NCI-H1092 treated with DMSO at 0.1 percent for 48 hours (cell line): ENCODE data around the gene MYLK4.

ENCODE experiments used
- DNase-seq: peaks from one replicate; lab custom pipeline; 2025; lab: John Stamatoyannopoulos, UW

The MYLK4 gene

DNA sequence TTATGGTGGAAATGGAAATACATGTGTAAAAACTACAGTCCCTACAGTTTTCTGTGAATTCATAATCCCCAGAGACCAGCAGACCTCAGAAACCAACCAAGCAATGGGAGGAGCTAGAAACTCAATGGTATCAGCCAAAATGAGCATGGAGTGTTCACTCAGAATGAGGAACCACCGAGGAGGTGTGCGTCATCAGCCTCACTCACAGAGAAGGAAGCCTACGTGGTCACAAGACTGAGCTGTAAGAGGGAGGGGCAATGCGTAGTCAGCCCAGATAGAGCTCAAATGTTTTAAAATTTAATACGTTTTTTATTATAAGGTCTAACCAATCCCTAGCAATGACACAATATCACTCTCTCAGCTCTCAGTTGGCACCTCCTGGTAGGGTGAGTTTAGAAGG lies 17.4 kb downstream of the MYLK4 start:
- no peak for DNase-seq

DNA sequence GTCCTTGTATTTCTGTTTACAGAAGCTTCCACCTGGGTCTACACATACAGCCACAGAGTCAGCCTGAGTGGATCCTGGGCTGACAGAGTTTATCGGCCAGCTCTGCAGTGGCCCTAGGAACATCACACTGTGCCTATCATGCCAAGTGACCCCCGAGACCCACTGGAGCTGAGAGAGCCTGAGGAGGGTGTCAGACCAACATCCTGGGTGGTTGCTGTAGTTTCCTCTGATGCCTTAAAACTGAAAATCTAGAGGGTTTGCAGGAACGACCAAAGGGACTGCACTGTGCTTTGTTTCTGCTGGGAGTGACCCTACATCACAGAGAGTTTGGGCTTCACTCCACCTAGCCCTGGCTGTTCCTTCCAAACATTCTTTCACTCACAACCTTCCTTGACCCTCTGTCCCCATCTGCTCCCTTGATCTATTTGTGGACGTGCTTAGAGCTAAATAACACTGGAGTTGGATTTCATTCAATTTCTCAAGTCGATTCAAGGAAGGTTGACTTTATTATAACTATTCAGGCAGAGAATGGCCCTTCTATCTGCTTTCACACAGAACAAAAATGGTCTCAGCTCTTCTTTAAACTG lies 18.1 kb downstream of the MYLK4 start:
- no peak for DNase-seq

GRCh38 chr6:2731281-2731909 lies 19.3 kb downstream of the MYLK4 start:
- DNase-seq = no peak

DNA sequence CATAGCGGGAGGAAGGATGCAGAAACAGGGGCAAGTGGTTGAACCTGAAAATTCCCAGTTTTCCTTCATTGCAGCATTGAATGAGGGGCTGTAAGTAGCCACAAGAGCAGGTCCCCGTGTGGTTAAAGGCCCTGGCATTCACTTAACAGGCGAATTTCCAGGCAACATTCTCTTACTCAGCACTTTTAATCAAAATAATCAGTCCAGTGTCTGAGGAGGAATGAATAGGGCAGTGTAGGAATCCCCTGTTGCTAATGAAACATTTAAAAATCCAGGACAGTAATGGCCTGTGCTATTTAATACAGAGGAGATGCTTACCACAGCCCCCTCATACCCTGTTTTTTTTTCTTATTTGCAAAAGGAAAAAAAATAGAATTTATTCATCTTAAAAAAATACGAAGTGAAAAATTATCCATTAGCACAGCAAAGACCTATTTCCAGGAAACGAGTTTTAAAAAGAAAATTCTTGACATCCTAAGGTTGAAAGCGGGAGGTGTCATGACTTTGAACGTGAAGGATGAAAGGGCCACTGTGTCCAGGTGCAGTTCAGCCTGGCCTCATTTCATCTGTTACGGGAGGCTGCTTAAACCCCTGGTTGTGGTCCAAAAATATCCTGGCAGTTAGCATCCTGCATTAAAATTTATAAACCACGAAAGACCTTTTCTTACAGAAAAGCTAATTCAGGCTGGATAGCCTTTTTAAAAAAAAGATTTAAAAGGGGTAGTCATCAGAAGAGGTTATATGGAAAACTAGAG lies 20.2 kb downstream of the MYLK4 start:
- DNase-seq = no peak

GRCh38 chr6:2729921-2730320 lies 20.8 kb downstream of the MYLK4 start:
- no peak for DNase-seq

- DNase-seq = no peak
These were observed 24.6 kb downstream of the MYLK4 start for GRCh38 chr6:2725999-2726567.

DNA sequence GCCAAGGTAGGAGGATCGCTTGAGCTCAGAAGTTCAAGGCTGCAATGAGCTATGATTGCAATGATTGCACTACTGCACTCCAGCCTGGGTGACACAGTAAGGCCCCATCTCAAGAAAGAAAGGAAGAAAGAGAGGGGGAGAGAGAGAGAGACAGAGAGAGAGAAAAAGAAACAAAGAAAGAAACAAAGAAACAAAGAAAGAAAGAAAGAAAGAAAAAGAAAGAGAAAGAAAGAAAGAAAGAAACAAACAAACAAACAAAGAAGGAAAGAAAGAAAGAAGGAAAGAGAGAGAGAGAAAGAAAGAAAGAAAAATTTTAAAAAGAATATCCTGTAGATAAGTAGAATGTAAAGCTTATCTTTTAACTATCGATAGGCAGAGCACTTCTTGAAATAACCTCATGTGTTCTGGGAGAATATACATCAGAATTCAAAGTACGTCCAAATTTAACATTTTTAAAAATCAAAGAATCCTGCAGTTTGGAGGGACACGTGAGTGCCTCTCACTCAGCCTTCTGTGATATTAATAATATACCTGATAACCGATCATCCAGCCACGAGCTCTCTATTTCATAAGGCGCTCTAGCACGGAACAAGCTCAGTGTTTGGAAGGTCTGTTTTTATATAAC lies 25.2 kb downstream of the MYLK4 start:
- no peak for DNase-seq

DNA sequence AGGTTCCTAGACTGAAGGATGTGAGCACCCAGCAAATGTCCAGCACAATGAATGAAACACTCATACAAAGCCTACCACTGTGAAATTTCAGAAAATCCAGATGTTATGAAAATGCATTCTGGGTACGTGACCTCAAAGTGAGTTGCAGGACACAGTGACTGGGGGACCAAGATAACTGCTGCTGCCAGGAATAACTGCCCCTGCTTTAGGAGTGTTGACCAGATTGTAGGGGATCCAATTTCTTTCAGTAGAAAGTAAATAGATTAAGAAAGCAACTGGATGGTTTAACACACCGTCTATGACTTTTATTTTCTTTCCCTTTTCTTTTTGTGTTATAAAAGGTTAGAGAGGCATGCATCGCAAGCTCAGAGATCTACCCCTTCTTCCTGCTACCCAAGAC lies 29.5 kb downstream of the MYLK4 start:
- DNase-seq = no peak

DNA sequence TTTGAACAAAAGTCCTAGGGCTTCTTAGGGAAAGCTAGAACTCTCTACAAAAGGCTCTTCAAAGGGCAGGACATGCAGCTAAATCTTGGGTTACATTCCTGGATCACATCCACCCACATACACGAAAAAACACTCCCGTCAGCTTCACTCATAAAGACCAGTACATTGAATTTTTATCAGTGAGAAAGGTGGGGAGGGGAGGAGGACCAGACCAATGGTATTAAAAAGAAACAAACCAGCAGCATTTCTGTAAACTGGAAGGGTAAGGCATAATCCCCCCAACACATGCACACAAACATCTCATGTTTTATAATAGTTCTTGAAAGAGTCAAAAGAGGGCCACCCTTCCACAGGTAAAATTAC lies 31.6 kb downstream of the MYLK4 start:
- no peak for DNase-seq

- no peak for DNase-seq
These were observed 32.2 kb downstream of the MYLK4 start for GRCh38 chr6:2718334-2719092.

- no peak for DNase-seq
These were observed 33.6 kb downstream of the MYLK4 start for GRCh38 chr6:2716936-2717700.

DNA sequence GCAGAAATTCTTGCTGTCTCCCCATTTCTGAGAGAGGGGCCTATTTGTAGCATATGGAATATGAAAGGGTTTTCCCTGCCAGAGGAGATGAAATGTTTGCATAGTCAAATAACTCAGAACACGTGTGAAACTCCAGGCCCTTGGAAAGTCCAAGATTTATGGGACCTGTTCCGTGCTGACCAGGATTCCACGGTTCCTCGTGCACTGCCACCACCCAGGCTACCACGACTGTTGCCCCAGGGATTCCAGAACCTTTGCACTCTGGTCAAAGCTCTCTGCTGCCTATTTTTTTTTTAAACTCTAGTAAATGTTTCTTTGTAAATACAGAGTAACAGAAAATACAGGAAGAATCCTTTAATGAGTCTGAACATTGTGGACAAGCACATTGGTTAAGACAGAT lies 35.0 kb downstream of the MYLK4 start:
- DNase-seq = no peak

DNA sequence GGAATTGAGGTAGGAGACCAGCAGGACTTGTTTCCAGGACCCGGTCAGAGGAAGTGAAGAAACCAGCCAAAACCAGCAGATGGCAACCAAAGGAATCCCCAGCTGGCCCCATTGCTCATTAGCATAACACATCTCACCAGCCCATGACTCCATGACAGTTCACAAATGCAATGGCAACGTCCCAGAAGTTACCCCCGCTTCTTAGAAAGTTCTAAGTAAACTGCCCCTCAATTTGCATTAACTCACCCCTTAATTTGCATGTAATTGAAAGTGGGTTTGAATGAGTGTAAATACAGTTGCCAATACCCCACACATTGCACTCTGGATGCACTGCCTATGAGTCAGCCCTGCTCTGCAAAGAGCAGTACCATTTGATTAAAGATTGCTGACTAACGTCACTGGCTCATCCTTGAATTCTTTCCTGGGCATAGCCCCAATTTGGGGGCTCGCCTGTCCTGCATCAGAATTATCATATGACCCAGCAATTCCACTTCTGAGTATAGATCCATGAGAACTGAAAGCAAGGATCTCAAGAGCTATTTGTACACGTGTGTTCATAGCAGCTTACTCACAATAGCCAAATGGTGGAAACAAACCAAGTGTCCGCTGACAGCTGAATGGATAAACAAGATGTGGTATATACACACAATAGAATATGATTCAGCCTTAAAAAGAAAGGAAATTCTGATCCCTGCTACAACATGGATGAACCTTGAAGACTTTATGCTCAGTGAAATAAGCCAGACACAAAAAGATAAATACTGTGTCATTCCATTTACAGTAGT lies 36.4 kb downstream of the MYLK4 start:
- no peak for DNase-seq

DNA sequence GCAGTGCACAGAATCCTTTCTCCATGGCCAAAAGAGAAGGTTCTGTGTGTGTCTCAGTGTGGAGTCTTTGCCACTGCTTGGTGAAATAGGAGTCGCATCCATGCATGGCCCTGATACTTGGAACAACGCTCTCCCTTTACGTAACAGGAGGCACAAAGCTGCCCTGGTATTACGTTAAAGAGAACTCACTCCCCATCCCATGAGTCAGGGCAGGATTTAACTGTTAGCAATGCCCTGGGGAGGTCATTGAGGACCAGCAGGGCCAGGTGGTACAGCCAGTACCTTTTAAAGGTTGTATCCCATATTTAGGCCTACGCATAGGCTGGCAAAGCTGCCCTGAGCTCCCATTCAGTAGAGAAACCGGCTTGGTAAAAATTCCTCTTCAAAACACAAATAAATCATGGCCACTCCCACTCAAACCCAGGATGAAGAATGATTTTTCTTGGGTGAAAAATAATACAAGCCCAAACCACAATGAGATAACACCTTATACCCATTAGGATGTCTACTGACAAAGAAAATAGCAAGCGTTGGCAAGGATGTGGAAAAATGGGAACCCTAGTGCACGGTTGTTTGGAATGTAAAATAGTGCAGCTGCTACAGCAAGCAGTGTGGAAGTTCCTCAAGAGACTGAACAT lies 37.1 kb downstream of the MYLK4 start:
- no peak for DNase-seq

- DNase-seq = no peak
These were observed 38.6 kb downstream of the MYLK4 start for GRCh38 chr6:2712102-2712501.

- no peak for DNase-seq
These were observed 40.3 kb downstream of the MYLK4 start for GRCh38 chr6:2710412-2710811.

GRCh38 chr6:2708456-2708855 lies 42.3 kb downstream of the MYLK4 start:
- no peak for DNase-seq

- no peak for DNase-seq
These were observed 44.2 kb downstream of the MYLK4 start for GRCh38 chr6:2706558-2706957.

DNA sequence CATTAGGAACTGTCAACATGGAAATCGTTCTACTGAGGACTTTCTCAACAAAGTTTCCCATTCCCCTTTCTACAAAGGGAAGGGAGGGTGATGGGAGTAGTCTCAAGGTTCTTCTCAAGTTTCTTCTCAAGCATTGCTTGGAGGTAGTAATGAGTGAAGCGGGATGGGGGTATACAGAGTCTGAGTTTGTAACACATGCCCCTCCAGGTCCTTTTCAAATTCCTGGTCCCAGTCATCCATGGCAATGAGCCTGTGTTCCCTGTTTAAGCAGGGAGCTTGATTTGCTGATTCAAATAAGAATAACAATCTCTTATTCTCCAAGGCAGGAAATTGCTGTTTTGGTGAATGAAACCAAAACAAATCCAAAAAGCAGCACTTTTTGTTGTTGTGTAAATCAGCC lies 45.5 kb downstream of the MYLK4 start:
- DNase-seq = no peak

DNA sequence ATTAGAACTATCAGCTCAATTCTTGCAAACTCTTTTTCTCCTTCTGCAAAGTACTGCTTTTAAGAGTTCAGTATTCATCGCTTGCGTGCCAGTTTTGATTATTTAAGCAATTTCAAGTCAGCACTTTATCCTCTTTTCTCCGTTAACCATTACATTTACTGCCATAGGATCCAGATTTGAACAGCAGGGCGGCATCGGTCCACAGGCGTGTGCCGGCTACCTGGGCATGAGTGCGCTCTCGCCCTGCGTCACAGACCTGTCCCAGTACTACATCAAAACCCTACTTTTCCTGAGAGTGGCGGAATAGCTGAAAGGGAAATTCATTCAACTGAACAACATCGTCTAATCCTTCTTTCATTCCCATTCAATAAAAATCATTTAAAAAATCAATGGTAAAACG lies 53.4 kb downstream of the MYLK4 start:
- no peak for DNase-seq
